HFFc6 (cell line): Measurements from ENCODE around the gene CMTM8. TPM values are rescaled to one million over a fixed set of nuclear protein-coding genes. Genes with fewer than 3 reads are reported as not detected.

Experiments
- DNase-seq: peaks from one replicate; pipeline ENCODE4 v3.0.0-alpha.2; 2018
- H3K27ac Mint-ChIP-seq: 2 replicates; pipeline ENCODE4 v1.8.0; 2020; ENCODE audit warnings: mild to moderate bottlenecking, mixed read lengths
- H3K27me3 Mint-ChIP-seq: 2 replicates; pipeline ENCODE4 v1.8.0; 2021; ENCODE audit warnings: mild to moderate bottlenecking, moderate library complexity, mixed read lengths; ENCODE audit not compliant: insufficient read depth
- H3K36me3 Mint-ChIP-seq: 2 replicates; pipeline ENCODE4 v1.8.0; 2021; ENCODE audit warnings: low read depth, mixed read lengths
- H3K4me1 Mint-ChIP-seq: 2 replicates; pipeline ENCODE4 v1.8.0; 2020; ENCODE audit warnings: low read depth, mixed read lengths
- H3K4me3 Mint-ChIP-seq: 2 replicates; pipeline ENCODE4 v1.8.0; 2020; ENCODE audit warnings: mild to moderate bottlenecking, moderate library complexity, mixed read lengths
- H3K9me3 Mint-ChIP-seq: 2 replicates; pipeline ENCODE4 v1.8.0; 2020; ENCODE audit warnings: mild to moderate bottlenecking, mixed read lengths
- CTCF ChIP-seq: fragments of 200-600 bp; sonication (generic); IDR thresholded peaks from 2 replicates; pipeline ENCODE4 v1.5.0; 2021; ENCODE audit warnings: antibody characterized with exemption, mild to moderate bottlenecking
- total RNA-seq, 6 experiments: library from RNA; stranded (reverse); fragmentation: NEBNext Ultra II Directional; extraction: Animal tissue kit (Norgen Biotek cat#: 25700); gene quantifications; 2 replicates in 1 of 6; 3 replicates in 5 of 6; pipeline ENCODE4 v1.2.3, GENCODE V29; 2021

Gene CMTM8
- total RNA-seq, 6 experiments from 2014 or later, result not detected

GRCh38 chr3:32313723-32314473 lies 75.4 kb downstream of the CMTM8 start:
- no peaks in the 10 kb centered on the region for H3K36me3 Mint-ChIP-seq
- no peak for DNase-seq
- no peak overlapping the region for H3K27ac Mint-ChIP-seq
- peaks cover 23% of the 10 kb centered on the region for H3K27me3 Mint-ChIP-seq
- peaks cover 9% of the 10 kb centered on the region for H3K4me1 Mint-ChIP-seq
- H3K4me3 Mint-ChIP-seq, result no peak overlapping the region
- no peaks in the 10 kb centered on the region for H3K9me3 Mint-ChIP-seq
- TF ChIP-seq CTCF, result no peak

- Mint-ChIP-seq H3K27me3 (peaks cover 23% of the 10 kb centered on the region), H3K9me3 (no peaks in the 10 kb centered on the region), H3K4me3 (no peak overlapping the region), H3K36me3 (no peaks in the 10 kb centered on the region), H3K27ac (no peak overlapping the region), H3K4me1 (peaks cover 9% of the 10 kb centered on the region)
- TF ChIP-seq CTCF, result no peak
- no peak for DNase-seq
These were observed 77.0 kb downstream of the CMTM8 start for GRCh38 chr3:32315441-32315840.

DNA sequence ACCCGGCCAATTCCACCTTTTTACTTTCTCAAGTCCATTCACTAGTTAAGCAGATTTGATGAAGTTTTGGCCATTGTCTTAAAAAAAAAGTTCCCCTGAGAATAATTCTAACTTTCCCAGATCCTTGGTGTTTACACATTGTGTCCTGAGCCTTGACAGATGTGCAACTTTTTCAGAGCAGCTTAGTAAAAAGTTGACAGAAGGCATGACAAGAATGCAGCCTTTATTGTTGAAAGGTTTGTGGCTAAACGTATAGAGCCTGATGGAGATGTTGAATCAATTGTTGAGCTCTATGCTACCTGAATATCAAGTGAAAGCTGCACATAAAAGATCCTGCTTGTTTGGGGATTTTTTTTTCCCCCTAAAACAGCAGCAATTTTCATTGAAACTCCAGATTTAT lies 77.8 kb downstream of the CMTM8 start:
- peaks cover 9% of the 10 kb centered on the region for H3K4me1 Mint-ChIP-seq

GRCh38 chr3:32316976-32317375 lies 78.5 kb downstream of the CMTM8 start:
- no peak overlapping the region for H3K4me3 Mint-ChIP-seq
- peaks cover 9% of the 10 kb centered on the region for H3K4me1 Mint-ChIP-seq
- H3K9me3 Mint-ChIP-seq, result no peaks in the 10 kb centered on the region
- TF ChIP-seq CTCF, result no peak
- no peaks in the 10 kb centered on the region for H3K36me3 Mint-ChIP-seq
- no peak overlapping the region for H3K27ac Mint-ChIP-seq
- peaks cover 23% of the 10 kb centered on the region for H3K27me3 Mint-ChIP-seq
- DNase-seq, result no peak

More for the DNA sequence above, 77.8 kb downstream of the CMTM8 start:
- Mint-ChIP-seq H3K9me3 (no peaks in the 10 kb centered on the region), H3K27me3 (peaks cover 26% of the 10 kb centered on the region), H3K4me3 (no peak overlapping the region), H3K27ac (no peak overlapping the region), H3K36me3 (no peaks in the 10 kb centered on the region)
- no peak for TF ChIP-seq CTCF
- DNase-seq, result no peak

DNA sequence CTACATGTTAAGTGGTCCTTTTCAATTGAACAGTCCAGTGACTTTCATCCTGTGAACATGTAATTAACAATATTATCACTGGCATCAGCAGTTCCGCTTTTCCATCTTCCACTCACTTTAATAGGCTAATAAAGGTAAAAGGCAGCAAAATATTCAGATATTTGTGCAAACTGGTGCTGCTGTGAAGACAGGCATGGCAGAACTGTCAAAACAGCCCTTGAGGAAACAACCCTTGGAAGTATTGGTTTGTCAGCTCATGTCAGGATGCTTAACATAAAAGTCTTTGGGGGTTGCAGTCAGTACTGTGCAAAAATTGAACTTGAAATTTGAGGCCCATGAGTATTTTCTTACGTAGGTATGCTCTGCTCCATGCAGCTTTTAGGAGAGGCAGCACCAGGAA lies 81.1 kb downstream of the CMTM8 start:
- no peaks in the 10 kb centered on the region for H3K36me3 Mint-ChIP-seq
- H3K9me3 Mint-ChIP-seq, result no peaks in the 10 kb centered on the region
- peaks cover 31% of the 10 kb centered on the region for H3K27me3 Mint-ChIP-seq
- no peak overlapping the region for H3K27ac Mint-ChIP-seq
- no peak overlapping the region for H3K4me3 Mint-ChIP-seq
- no peak for DNase-seq
- H3K4me1 Mint-ChIP-seq, result no peaks in the 10 kb centered on the region
- no peak for TF ChIP-seq CTCF
